ENCODE data around the gene RALGAPA1. TPM values are rescaled to one million over a fixed set of nuclear protein-coding genes. Genes with fewer than 3 reads are reported as not detected.
"Not testable (repeated sequence)": the region's sequence is repeated elsewhere in the genome, so short reads cannot be mapped to it uniquely, and the experiment has no call there.

Gene RALGAPA1
- total RNA-seq, 4 donors from 2014 or later = 52.5 to 127 (median 67.7) TPM

GRCh38 chr14:35695647-35696046, 113.4 kb downstream of the RALGAPA1 start:
- no peak overlapping the region for H3K4me3 ChIP-seq
- H3K27me3 ChIP-seq = no peaks in the 10 kb centered on the region
- no peak overlapping the region for H3K27ac ChIP-seq
- no peaks in the 10 kb centered on the region for H3K9me3 ChIP-seq
- TF ChIP-seq POLR2A (IDR thresholded peaks at IDR 0.05) (no peak), CTCF (IDR thresholded peaks at IDR 0.05) (no peak), EP300 (IDR thresholded peaks at IDR 0.05) (no peak), POLR2AphosphoS5 (IDR thresholded peaks at IDR 0.05) (no peak)
- 31% methylated on average over 1 of the region's 1 CpG for WGBS
- DNase-seq (ENCODE audit: low spot score in 2 of 2) = no peak
- H3K36me3 ChIP-seq = no peaks in the 10 kb centered on the region
- H3K4me1 ChIP-seq = no peaks in the 10 kb centered on the region

GRCh38 chr14:35695072-35695471, 114.0 kb downstream of the RALGAPA1 start:
- WGBS = 40% methylated on average over 1 of the region's 1 CpG
- Histone ChIP-seq H3K9me3 (no peaks in the 10 kb centered on the region), H3K4me1 (no peaks in the 10 kb centered on the region), H3K27me3 (no peaks in the 10 kb centered on the region), H3K36me3 (no peaks in the 10 kb centered on the region), H3K27ac (no peak overlapping the region), H3K4me3 (no peak overlapping the region)
- no peak for DNase-seq (ENCODE audit: low spot score in 2 of 2)
- no peak for TF ChIP-seq EP300 (IDR thresholded peaks at IDR 0.05)
- TF ChIP-seq CTCF (IDR thresholded peaks at IDR 0.05) = no peak
- TF ChIP-seq POLR2A (IDR thresholded peaks at IDR 0.05) = no peak

- Histone ChIP-seq H3K4me1 (no peaks in the 10 kb centered on the region), H3K36me3 (peaks cover 33% of the 10 kb centered on the region), H3K27me3 (no peaks in the 10 kb centered on the region), H3K27ac (no peak overlapping the region), H3K4me3 (no peak overlapping the region), H3K9me3 (no peaks in the 10 kb centered on the region)
- TF ChIP-seq EP300 (IDR thresholded peaks at IDR 0.05) = no peak
- TF ChIP-seq CTCF (IDR thresholded peaks at IDR 0.05) = no peak
- TF ChIP-seq POLR2AphosphoS5 (IDR thresholded peaks at IDR 0.05) = no peak
- no peak for TF ChIP-seq POLR2A (IDR thresholded peaks at IDR 0.05)
- 86% methylated on average over 3 of the region's 3 CpGs for WGBS
- DNase-seq (ENCODE audit: low spot score in 2 of 2) = no peak
These were observed 120.1 kb downstream of the RALGAPA1 start for GRCh38 chr14:35689000-35689460.

- Histone ChIP-seq H3K27me3 (no peaks in the 10 kb centered on the region), H3K9me3 (no peaks in the 10 kb centered on the region), H3K4me3 (no peak overlapping the region), H3K4me1 (no peaks in the 10 kb centered on the region), H3K36me3 (peaks cover 40% of the 10 kb centered on the region), H3K27ac (no peak overlapping the region)
- no peak for DNase-seq (ENCODE audit: low spot score in 2 of 2)
- no peak for TF ChIP-seq CTCF (IDR thresholded peaks at IDR 0.05)
- no peak for TF ChIP-seq EP300 (IDR thresholded peaks at IDR 0.05)
- no peak for TF ChIP-seq POLR2AphosphoS5 (IDR thresholded peaks at IDR 0.05)
- 96% methylated on average over 6 of the region's 6 CpGs for WGBS
These were observed 120.8 kb downstream of the RALGAPA1 start for GRCh38 chr14:35688126-35688826.

GRCh38 chr14:35687335-35687939, 121.7 kb downstream of the RALGAPA1 start:
- no peak for TF ChIP-seq EP300 (IDR thresholded peaks at IDR 0.05)
- TF ChIP-seq CTCF (IDR thresholded peaks at IDR 0.05) = peak in 1 of 2 donors; percentile 53
- TF ChIP-seq POLR2A (IDR thresholded peaks at IDR 0.05) = no peak
- no peak for TF ChIP-seq POLR2AphosphoS5 (IDR thresholded peaks at IDR 0.05)
- no peaks in the 10 kb centered on the region for H3K27me3 ChIP-seq
- no peak overlapping the region for H3K27ac ChIP-seq
- WGBS = 6% methylated on average over 1 of the region's 1 CpG
- H3K4me3 ChIP-seq = no peak overlapping the region
- H3K4me1 ChIP-seq = no peaks in the 10 kb centered on the region
- peaks cover 46% of the 10 kb centered on the region for H3K36me3 ChIP-seq
- no peaks in the 10 kb centered on the region for H3K9me3 ChIP-seq
- no peak for DNase-seq (ENCODE audit: low spot score in 2 of 2)

GRCh38 chr14:35683688-35684087, 125.4 kb downstream of the RALGAPA1 start:
- 93% methylated on average over 4 of the region's 4 CpGs for whole genome bisulfite sequencing
- not testable (repeated sequence) for DNase-seq (ENCODE audit: low spot score in 2 of 2); H3K4me1 ChIP-seq; H3K9me3 ChIP-seq; H3K27ac ChIP-seq; H3K27me3 ChIP-seq; H3K4me3 ChIP-seq
- H3K36me3 ChIP-seq = peaks cover 43% of the 10 kb centered on the region

Measured in suprapubic skin (tissue), 4 donors.